K562 (cell line): ENCODE measurements around the gene SNX33.

ENCODE experiments used
- CTCF ChIP-seq, 3 experiments: IDR thresholded peaks in 2 of 3; conservative IDR thresholded peaks in 1 of 3; 2 replicates each; pipeline ENCODE4 v1.5.1; 2011 to 2012; ENCODE audit warnings: low read length in 3 of 3, mild to moderate bottlenecking in 3 of 3, control low read depth in 2 of 3, improper control_type of control experiment in 1 of 3, inconsistent platforms in 1 of 3, low read depth in 1 of 3, mixed read lengths in 1 of 3, moderate library complexity in 1 of 3; ENCODE audit not compliant: insufficient read depth in 2 of 3
- L3MBTL2 ChIP-seq: fragments of 450-650 bp; IDR thresholded peaks from 2 replicates; pipeline ENCODE4 v1.6.1; 2016; ENCODE audit warnings: mild to moderate bottlenecking, moderate library complexity
- NCOA6 ChIP-seq: fragments of 450-650 bp; IDR thresholded peaks from 2 replicates; pipeline ENCODE4 v1.6.1; 2017; ENCODE audit warnings: mild to moderate bottlenecking
- ZNF134 ChIP-seq: fragments of 250-450 bp; sonication (Bioruptor Pico); conservative IDR thresholded peaks from 2 replicates; pipeline ENCODE4 v1.4.0; 2020

DNA sequence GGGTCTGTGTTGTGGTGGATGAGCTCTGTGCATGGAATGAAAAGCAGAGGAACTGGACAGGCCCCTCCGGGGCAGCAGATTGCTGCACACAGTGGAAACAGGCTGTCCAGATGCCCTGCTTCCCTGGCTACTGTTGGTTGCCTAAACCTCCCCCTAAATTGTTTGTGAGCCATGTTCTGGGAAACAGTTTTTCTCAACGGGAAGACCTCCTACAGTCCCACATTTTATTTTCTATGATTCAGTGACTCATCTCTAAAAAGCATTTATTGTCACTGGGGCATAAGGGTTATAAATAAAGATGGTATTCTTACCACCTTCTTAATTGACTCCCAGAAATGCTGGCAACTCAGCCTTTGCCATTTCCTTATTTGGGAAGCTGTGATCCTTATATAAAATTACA, 48.3 kb upstream of the SNX33 start:
- TF ChIP-seq NCOA6 (no peak), CTCF (IDR thresholded peaks at IDR 0.05 in 2 of 3, conservative IDR thresholded peaks at IDR 0.05 in 1 of 3; ENCODE audit: insufficient read depth in 2 of 3, low read depth in 1 of 3, low read length in 3 of 3) (no peak), ZNF134 (CRISPR knock-in tag) (no peak), L3MBTL2 (no peak)
